ENCODE measurements around the gene MTHFD2L. TPM values are rescaled to one million over a fixed set of nuclear protein-coding genes. Genes with fewer than 3 reads are reported as not detected.

MTHFD2L gene
- total RNA-seq, 1 experiment from 2014 or later, result 8.4 TPM

GRCh38 chr4:74156521-74156920 lies 1.4 kb upstream of the MTHFD2L start:
- DNase-seq (ENCODE audit: low read depth in 1 of 2, low spot score in 2 of 2), result no peak
- H3K36me3 ChIP-seq, result peaks cover 9% of the 10 kb centered on the region
- no peak overlapping the region for H3K27ac ChIP-seq
- H3K4me1 ChIP-seq (replicated peaks), result peaks cover 10% of the 10 kb centered on the region
- H3K9me3 ChIP-seq (replicated peaks), result no peaks in the 10 kb centered on the region
- 0 out of 2 replicates have a peak, but pooled peaks cover 3% of the 10 kb centered on the region for H3K27me3 ChIP-seq (replicated peaks)
- no peak overlapping the region for H3K4me3 ChIP-seq

- H3K4me1 ChIP-seq (replicated peaks), result peaks cover 10% of the 10 kb centered on the region
- H3K4me3 ChIP-seq, result peak overlapping the region; percentile 79
- H3K27me3 ChIP-seq (replicated peaks), result 0 out of 2 replicates have a peak, but pooled peaks cover 3% of the 10 kb centered on the region
- H3K9me3 ChIP-seq (replicated peaks), result no peaks in the 10 kb centered on the region
- H3K27ac ChIP-seq, result peak overlapping the region; percentile 84
- peaks cover 14% of the 10 kb centered on the region for H3K36me3 ChIP-seq
- DNase-seq (ENCODE audit: low read depth in 1 of 2, low spot score in 2 of 2), result no peak
Measured at GRCh38 chr4:74157154-74157553, 764 bp upstream of the MTHFD2L start.

GRCh38 chr4:74158466-74159142 lies 686 bp downstream of the MTHFD2L start:
- H3K4me3 ChIP-seq, result peak overlapping the region; percentile 79
- peaks cover 10% of the 10 kb centered on the region for H3K4me1 ChIP-seq (replicated peaks)
- peak in 1 of 2 experiments; percentile 14 for DNase-seq (ENCODE audit: low read depth in 1 of 2, low spot score in 2 of 2)
- peaks cover 15% of the 10 kb centered on the region for H3K36me3 ChIP-seq
- peak overlapping the region; percentile 84; the same call in 1 of the 2 replicates for H3K27ac ChIP-seq
- H3K9me3 ChIP-seq (replicated peaks), result no peaks in the 10 kb centered on the region
- H3K27me3 ChIP-seq (replicated peaks), result 0 out of 2 replicates have a peak, but pooled peaks cover 3% of the 10 kb centered on the region

DNA sequence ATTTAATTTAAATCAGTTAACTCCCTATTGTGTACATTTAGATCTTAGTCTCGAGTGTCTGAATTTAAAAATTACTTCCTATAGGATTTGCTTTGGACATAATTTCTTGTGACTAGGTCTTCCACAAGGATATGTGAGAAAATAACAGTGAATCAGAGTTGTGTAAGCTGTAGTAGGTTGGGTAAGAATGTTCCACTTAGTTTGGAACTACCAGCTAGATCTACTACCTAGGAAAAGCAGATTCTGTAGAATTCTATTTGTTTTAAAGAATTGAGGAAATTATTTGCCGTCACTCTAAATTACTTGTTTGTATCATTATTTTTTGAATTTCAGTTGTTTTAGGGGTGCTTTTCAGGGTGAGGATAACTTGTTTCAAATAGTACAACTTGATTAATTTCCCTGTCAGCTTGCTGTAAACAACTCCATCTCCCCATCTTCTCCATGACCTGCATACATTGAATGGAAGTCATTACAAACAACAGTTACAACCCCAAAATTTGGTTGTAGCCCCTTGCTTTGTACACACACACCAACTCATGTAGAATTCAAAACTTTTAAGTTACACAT lies 1.3 kb downstream of the MTHFD2L start:
- H3K27ac ChIP-seq, result no peak overlapping the region
- peaks cover 15% of the 10 kb centered on the region for H3K36me3 ChIP-seq
- H3K4me1 ChIP-seq (replicated peaks), result peaks cover 10% of the 10 kb centered on the region
- no peak for DNase-seq (ENCODE audit: low read depth in 1 of 2, low spot score in 2 of 2)
- no peaks in the 10 kb centered on the region for H3K27me3 ChIP-seq (replicated peaks)
- peak overlapping the region; percentile 79; the same call in 1 of the 2 replicates for H3K4me3 ChIP-seq
- no peaks in the 10 kb centered on the region for H3K9me3 ChIP-seq (replicated peaks)

DNA sequence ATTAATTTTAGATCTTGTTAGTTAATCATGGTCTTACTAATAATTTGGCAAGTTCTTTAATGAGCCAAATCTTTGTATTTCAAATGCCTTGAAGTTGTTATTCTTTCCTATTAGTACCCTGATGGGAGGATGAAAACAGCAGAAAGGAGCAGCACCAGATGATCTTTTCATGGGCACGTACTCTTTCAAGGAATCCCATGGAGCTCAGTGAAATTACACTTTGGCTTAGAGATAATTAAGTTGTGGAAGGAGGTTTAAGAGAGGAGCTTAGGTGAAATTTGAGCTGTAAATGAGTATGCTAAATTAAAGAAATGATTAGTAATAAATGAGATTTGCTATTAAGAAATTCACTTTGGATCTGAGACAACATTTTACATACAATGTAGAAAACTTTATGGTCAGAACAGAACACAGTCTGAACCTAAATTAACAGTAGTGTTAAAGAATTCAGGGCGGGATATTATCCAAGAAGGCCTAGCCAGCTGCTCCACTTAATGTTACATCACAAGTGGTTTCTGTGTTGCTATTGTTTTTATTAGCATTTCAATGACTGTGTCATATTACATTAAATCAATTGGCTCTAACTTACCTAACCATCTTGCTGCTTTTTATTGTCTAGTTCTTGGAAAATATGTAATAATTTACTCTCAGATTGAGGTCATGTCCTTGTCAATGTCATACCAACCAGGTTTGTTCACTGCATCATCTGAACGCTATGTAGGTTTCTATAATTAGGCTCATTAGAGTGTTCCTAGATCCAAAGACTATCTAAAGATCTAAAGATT lies 3.9 kb downstream of the MTHFD2L start:
- H3K36me3 ChIP-seq, result peaks cover 15% of the 10 kb centered on the region
- H3K27me3 ChIP-seq (replicated peaks), result no peaks in the 10 kb centered on the region
- H3K9me3 ChIP-seq (replicated peaks), result no peaks in the 10 kb centered on the region
- no peak for DNase-seq (ENCODE audit: low read depth in 1 of 2, low spot score in 2 of 2)
- H3K4me3 ChIP-seq, result no peak overlapping the region
- H3K27ac ChIP-seq, result no peak overlapping the region
- H3K4me1 ChIP-seq (replicated peaks), result peaks cover 10% of the 10 kb centered on the region

DNA sequence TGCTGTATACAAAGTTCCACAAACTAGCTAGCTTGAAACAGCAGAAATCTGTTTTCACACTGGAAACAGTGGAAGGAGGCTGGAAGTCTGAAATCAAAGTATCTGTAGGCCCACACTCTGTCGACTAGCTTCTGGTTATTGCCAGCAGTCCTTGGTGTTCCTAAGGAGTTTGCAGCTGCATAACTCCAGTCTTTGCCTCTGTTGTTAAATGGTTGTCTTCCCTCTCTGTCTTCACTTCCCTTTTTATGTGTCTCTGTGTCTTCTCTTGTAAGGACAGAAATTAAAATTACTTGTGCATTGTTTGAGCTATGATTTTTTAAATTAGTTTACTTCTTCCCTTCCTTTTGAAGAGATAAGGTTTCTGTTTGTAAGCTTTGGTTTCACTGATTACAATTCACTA lies 8.2 kb downstream of the MTHFD2L start:
- no peak overlapping the region for H3K27ac ChIP-seq
- peaks cover 7% of the 10 kb centered on the region for H3K36me3 ChIP-seq
- H3K27me3 ChIP-seq (replicated peaks), result no peaks in the 10 kb centered on the region
- H3K9me3 ChIP-seq (replicated peaks), result no peaks in the 10 kb centered on the region; the same call in 1 of the 2 replicates
- no peak for DNase-seq (ENCODE audit: low read depth in 1 of 2, low spot score in 2 of 2)
- no peak overlapping the region for H3K4me3 ChIP-seq
- no peaks in the 10 kb centered on the region; the same call in 1 of the 2 replicates for H3K4me1 ChIP-seq (replicated peaks)

- Histone ChIP-seq H3K27me3 (replicated peaks) (no peaks in the 10 kb centered on the region), H3K27ac (no peak overlapping the region), H3K9me3 (replicated peaks) (no peaks in the 10 kb centered on the region; the same call in 1 of the 2 replicates), H3K4me1 (replicated peaks) (no peaks in the 10 kb centered on the region; the same call in 1 of the 2 replicates), H3K4me3 (no peak overlapping the region), H3K36me3 (peaks cover 3% of the 10 kb centered on the region)
- DNase-seq (ENCODE audit: low read depth in 1 of 2, low spot score in 2 of 2), result no peak
Measured at GRCh38 chr4:74166818-74167217, 8.9 kb downstream of the MTHFD2L start.

GRCh38 chr4:74167585-74167984 lies 9.7 kb downstream of the MTHFD2L start:
- Histone ChIP-seq H3K4me3 (no peak overlapping the region), H3K4me1 (replicated peaks) (no peaks in the 10 kb centered on the region; the same call in 1 of the 2 replicates), H3K27me3 (replicated peaks) (no peaks in the 10 kb centered on the region), H3K27ac (no peak overlapping the region), H3K9me3 (replicated peaks) (no peaks in the 10 kb centered on the region; the same call in 1 of the 2 replicates), H3K36me3 (no peaks in the 10 kb centered on the region)
- DNase-seq (ENCODE audit: low read depth in 1 of 2, low spot score in 2 of 2), result no peak

DNA sequence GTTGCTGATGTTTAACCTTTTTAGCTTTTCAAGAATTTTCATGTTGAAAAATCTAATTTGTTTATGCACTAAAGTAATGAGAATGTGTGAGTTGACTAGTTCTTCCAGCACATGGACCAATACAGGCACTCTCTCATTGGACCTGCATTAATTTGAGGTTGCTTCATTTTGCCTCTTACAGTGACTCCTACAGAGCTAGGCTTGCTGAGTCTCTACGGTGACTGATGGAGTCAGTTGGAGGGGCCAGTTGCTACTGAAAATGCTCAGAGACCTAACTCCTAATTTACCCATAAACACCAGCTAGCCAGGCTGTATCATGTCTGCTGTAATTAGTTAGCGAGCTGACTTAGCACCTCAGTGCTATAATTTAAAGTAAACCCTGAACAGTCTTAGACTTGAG lies 10.9 kb downstream of the MTHFD2L start:
- H3K36me3 ChIP-seq, result no peaks in the 10 kb centered on the region
- no peak overlapping the region for H3K27ac ChIP-seq
- no peaks in the 10 kb centered on the region for H3K27me3 ChIP-seq (replicated peaks)
- no peak for DNase-seq (ENCODE audit: low read depth in 1 of 2, low spot score in 2 of 2)
- no peaks in the 10 kb centered on the region; the same call in 1 of the 2 replicates for H3K4me1 ChIP-seq (replicated peaks)
- H3K9me3 ChIP-seq (replicated peaks), result no peaks in the 10 kb centered on the region; the same call in 1 of the 2 replicates
- H3K4me3 ChIP-seq, result no peak overlapping the region

DNA sequence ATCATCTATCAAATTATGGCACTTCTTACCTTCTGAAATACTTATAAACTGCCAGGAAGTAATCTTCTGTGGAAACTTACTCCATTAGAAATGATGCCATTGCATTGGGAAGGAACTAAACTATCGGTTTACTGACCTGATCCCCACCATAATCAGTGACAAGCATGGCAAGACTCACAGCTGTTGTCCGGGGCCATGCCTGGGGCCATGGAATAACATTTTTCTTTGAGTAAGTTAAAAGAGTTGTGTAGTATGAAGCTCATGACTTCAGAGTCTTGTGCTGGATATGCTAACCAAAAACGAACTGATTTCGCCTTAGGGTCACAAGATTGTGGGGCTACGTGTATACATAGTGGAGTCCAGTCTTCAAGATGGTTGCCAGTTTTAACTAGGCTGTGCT lies 15.4 kb downstream of the MTHFD2L start:
- Histone ChIP-seq H3K9me3 (replicated peaks) (no peaks in the 10 kb centered on the region), H3K36me3 (no peaks in the 10 kb centered on the region), H3K27me3 (replicated peaks) (no peaks in the 10 kb centered on the region), H3K4me1 (replicated peaks) (no peaks in the 10 kb centered on the region), H3K4me3 (no peak overlapping the region), H3K27ac (no peak overlapping the region)
- no peak for DNase-seq (ENCODE audit: low read depth in 1 of 2, low spot score in 2 of 2)

- H3K4me3 ChIP-seq, result no peak overlapping the region
Measured at GRCh38 chr4:74174421-74174820, 16.5 kb downstream of the MTHFD2L start.

DNA sequence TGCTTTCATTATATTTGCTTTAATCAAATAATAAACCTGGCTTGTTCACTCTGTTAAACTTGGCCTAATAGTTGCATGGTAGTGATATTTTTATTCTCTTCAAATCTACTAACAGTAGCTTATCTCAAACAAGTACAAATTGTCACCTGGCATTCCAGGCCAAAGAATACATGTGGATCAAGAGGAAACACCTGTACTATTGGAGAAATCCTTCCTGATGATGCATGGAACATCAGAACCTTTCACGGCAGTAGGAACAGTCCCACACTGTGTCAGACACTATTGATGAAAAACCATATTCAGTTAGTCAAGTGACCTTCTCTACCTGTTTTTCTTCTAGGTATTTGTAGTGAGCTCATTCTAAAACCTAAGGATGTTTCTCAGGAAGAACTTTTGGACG lies 17.0 kb downstream of the MTHFD2L start:
- no peaks in the 10 kb centered on the region for H3K9me3 ChIP-seq (replicated peaks)
- DNase-seq (ENCODE audit: low read depth in 1 of 2, low spot score in 2 of 2), result no peak
- H3K36me3 ChIP-seq, result no peaks in the 10 kb centered on the region
- H3K27me3 ChIP-seq (replicated peaks), result no peaks in the 10 kb centered on the region
- H3K4me3 ChIP-seq, result no peak overlapping the region
- no peaks in the 10 kb centered on the region for H3K4me1 ChIP-seq (replicated peaks)
- no peak overlapping the region for H3K27ac ChIP-seq

More at GRCh38 chr4:74174421-74174820, 16.5 kb downstream of the MTHFD2L start:
- Histone ChIP-seq H3K9me3 (replicated peaks) (no peaks in the 10 kb centered on the region), H3K27ac (no peak overlapping the region), H3K4me1 (replicated peaks) (no peaks in the 10 kb centered on the region), H3K36me3 (no peaks in the 10 kb centered on the region), H3K27me3 (replicated peaks) (no peaks in the 10 kb centered on the region)
- no peak for DNase-seq (ENCODE audit: low read depth in 1 of 2, low spot score in 2 of 2)

DNA sequence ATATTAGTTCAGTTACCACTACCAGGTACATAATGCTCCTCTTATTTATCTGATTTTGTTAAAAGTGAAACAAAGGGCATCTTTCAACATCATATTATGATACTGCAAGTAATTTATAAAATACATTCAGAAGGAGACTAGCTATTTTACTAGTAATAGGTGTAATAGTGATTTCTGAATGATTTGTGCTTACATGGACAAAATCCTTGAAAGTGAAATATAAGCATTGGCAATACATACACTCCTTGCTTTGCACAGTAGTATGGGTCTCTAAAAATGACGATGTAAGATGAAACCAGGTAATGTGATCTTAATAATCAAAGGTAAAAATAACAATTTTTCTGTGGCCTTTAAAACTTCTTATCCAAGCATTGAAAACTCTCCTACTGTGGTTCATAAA lies 17.5 kb downstream of the MTHFD2L start:
- H3K27me3 ChIP-seq (replicated peaks), result no peaks in the 10 kb centered on the region

GRCh38 chr4:74178798-74179197 lies 20.9 kb downstream of the MTHFD2L start:
- H3K4me3 ChIP-seq, result no peak overlapping the region
- DNase-seq (ENCODE audit: low read depth in 1 of 2, low spot score in 2 of 2), result no peak
- H3K27me3 ChIP-seq (replicated peaks), result no peaks in the 10 kb centered on the region
- H3K9me3 ChIP-seq (replicated peaks), result no peaks in the 10 kb centered on the region
- no peaks in the 10 kb centered on the region for H3K4me1 ChIP-seq (replicated peaks)
- no peaks in the 10 kb centered on the region for H3K36me3 ChIP-seq
- no peak overlapping the region for H3K27ac ChIP-seq

More for the DNA sequence above, 17.5 kb downstream of the MTHFD2L start:
- Histone ChIP-seq H3K9me3 (replicated peaks) (no peaks in the 10 kb centered on the region), H3K27ac (no peak overlapping the region), H3K4me1 (replicated peaks) (no peaks in the 10 kb centered on the region), H3K4me3 (no peak overlapping the region), H3K36me3 (no peaks in the 10 kb centered on the region)
- DNase-seq (ENCODE audit: low read depth in 1 of 2, low spot score in 2 of 2), result no peak

All from SJSA1 (cell line).